T-helper 2 cell treated with Interferon-gamma antibody and Interleukin-4, amounts not matched to agents 5 μg/mL and 100 μg/mL, for 36 hours (primary cell): ENCODE data around the gene KCNAB1.

Experiments
- DNase-seq: peaks from one replicate; pipeline ENCODE4 v3.0.0; 2021; ENCODE audit warnings: low spot score
- H3K27ac Mint-ChIP-seq: one replicate; pipeline ENCODE4 v1.8.0; 2021; ENCODE audit warnings: mild to moderate bottlenecking, mixed read lengths
- H3K27me3 Mint-ChIP-seq: one replicate; pipeline ENCODE4 v1.8.0; 2021; ENCODE audit warnings: low read depth, mixed read lengths
- H3K36me3 Mint-ChIP-seq: one replicate; pipeline ENCODE4 v1.8.0; 2021; ENCODE audit warnings: low read depth, mixed read lengths
- H3K4me1 Mint-ChIP-seq: one replicate; pipeline ENCODE4 v1.8.0; 2021; ENCODE audit warnings: low read depth, mixed read lengths
- H3K4me3 Mint-ChIP-seq: one replicate; pipeline ENCODE4 v1.8.0; 2022; ENCODE audit warnings: mild to moderate bottlenecking, moderate library complexity, mixed read lengths
- H3K9me3 Mint-ChIP-seq: one replicate; pipeline ENCODE4 v1.8.0; 2021; ENCODE audit warnings: mixed read lengths

Gene KCNAB1

GRCh38 chr3:156299569-156299968 is 179.2 kb downstream of the KCNAB1 start:
- H3K27ac Mint-ChIP-seq, result no peak overlapping the region
- H3K4me1 Mint-ChIP-seq, result no peaks in the 10 kb centered on the region
- H3K4me3 Mint-ChIP-seq, result no peak overlapping the region

DNA sequence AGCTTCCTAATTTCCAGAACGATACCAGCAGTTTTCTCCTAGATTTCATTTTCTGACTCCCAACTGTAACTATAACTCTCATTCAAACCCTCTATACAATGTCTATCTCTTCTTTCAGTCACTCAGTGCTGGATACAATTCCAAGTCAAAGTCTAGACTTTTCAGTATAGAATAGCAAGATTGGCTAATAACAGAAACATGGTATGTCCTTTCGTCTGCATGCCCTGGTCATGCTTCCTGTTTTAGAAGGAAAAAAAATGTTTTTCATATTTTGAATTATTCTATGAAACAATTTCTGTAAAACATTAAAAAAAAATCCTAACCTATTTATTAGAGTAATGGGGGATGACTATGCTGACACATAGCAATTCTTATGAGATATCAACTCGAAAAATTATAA is 180.0 kb downstream of the KCNAB1 start:
- Mint-ChIP-seq H3K9me3 (no peaks in the 10 kb centered on the region), H3K27ac (no peak overlapping the region)

More at GRCh38 chr3:156299569-156299968, 179.2 kb downstream of the KCNAB1 start:
- peaks cover 16% of the 10 kb centered on the region for H3K27me3 Mint-ChIP-seq
- H3K36me3 Mint-ChIP-seq, result no peaks in the 10 kb centered on the region
- H3K9me3 Mint-ChIP-seq, result no peaks in the 10 kb centered on the region
- no peak for DNase-seq

GRCh38 chr3:156300929-156301840 is 180.8 kb downstream of the KCNAB1 start:
- Mint-ChIP-seq H3K27me3 (peaks cover 6% of the 10 kb centered on the region), H3K27ac (no peak overlapping the region), H3K4me1 (no peaks in the 10 kb centered on the region), H3K9me3 (no peaks in the 10 kb centered on the region), H3K4me3 (no peak overlapping the region), H3K36me3 (no peaks in the 10 kb centered on the region)
- no peak for DNase-seq

More for the DNA sequence above, 180.0 kb downstream of the KCNAB1 start:
- Mint-ChIP-seq H3K4me1 (no peaks in the 10 kb centered on the region), H3K4me3 (no peak overlapping the region), H3K36me3 (no peaks in the 10 kb centered on the region), H3K27me3 (peaks cover 9% of the 10 kb centered on the region)
- DNase-seq, result no peak

- no peak overlapping the region for H3K4me3 Mint-ChIP-seq
These were observed 182.8 kb downstream of the KCNAB1 start for GRCh38 chr3:156303001-156303707.

GRCh38 chr3:156304406-156304805 is 184.0 kb downstream of the KCNAB1 start:
- no peaks in the 10 kb centered on the region for H3K9me3 Mint-ChIP-seq
- no peak for DNase-seq
- H3K36me3 Mint-ChIP-seq, result no peaks in the 10 kb centered on the region
- H3K27me3 Mint-ChIP-seq, result peaks cover 12% of the 10 kb centered on the region
- no peak overlapping the region for H3K4me3 Mint-ChIP-seq
- H3K4me1 Mint-ChIP-seq, result no peaks in the 10 kb centered on the region
- H3K27ac Mint-ChIP-seq, result no peak overlapping the region

More at GRCh38 chr3:156303001-156303707, 182.8 kb downstream of the KCNAB1 start:
- H3K9me3 Mint-ChIP-seq, result no peaks in the 10 kb centered on the region
- no peak for DNase-seq
- no peak overlapping the region for H3K27ac Mint-ChIP-seq
- peaks cover 9% of the 10 kb centered on the region for H3K27me3 Mint-ChIP-seq
- no peaks in the 10 kb centered on the region for H3K4me1 Mint-ChIP-seq
- no peaks in the 10 kb centered on the region for H3K36me3 Mint-ChIP-seq

- Mint-ChIP-seq H3K27me3 (peaks cover 9% of the 10 kb centered on the region), H3K4me3 (no peak overlapping the region), H3K4me1 (no peaks in the 10 kb centered on the region), H3K36me3 (no peaks in the 10 kb centered on the region), H3K27ac (no peak overlapping the region), H3K9me3 (no peaks in the 10 kb centered on the region)
- no peak for DNase-seq
These were observed 185.3 kb downstream of the KCNAB1 start for GRCh38 chr3:156305672-156306071.

GRCh38 chr3:156307704-156308103 is 187.3 kb downstream of the KCNAB1 start:
- Mint-ChIP-seq H3K4me1 (no peaks in the 10 kb centered on the region), H3K4me3 (no peak overlapping the region), H3K27me3 (peaks cover 6% of the 10 kb centered on the region), H3K36me3 (no peaks in the 10 kb centered on the region), H3K27ac (no peak overlapping the region), H3K9me3 (no peaks in the 10 kb centered on the region)
- no peak for DNase-seq

DNA sequence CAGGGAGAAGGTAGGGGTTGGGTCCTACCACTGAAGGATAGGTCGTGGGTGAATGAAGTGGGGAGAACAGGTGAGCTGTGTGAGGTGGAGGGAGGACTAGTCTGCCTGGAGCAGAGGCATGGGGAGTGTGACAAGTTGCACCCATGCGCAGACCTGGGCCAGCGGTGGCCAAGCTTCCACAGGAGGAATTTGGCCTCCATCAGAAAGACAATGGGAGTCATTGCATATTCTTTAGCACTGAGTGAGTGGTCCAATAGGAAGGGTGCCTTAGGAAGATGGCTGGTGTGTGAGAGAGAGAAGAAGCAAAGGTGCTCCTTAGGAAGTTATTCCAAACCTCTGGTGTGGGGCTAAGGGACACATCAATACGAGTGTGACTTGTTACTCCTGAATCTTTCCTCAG is 191.1 kb downstream of the KCNAB1 start:
- Mint-ChIP-seq H3K4me3 (no peak overlapping the region), H3K4me1 (no peaks in the 10 kb centered on the region), H3K27me3 (peaks cover 11% of the 10 kb centered on the region), H3K36me3 (no peaks in the 10 kb centered on the region), H3K27ac (no peak overlapping the region), H3K9me3 (no peaks in the 10 kb centered on the region)
- DNase-seq, result no peak

GRCh38 chr3:156311930-156312329 is 191.6 kb downstream of the KCNAB1 start:
- H3K9me3 Mint-ChIP-seq, result no peaks in the 10 kb centered on the region
- DNase-seq, result no peak
- peaks cover 11% of the 10 kb centered on the region for H3K27me3 Mint-ChIP-seq
- H3K4me1 Mint-ChIP-seq, result no peaks in the 10 kb centered on the region
- no peaks in the 10 kb centered on the region for H3K36me3 Mint-ChIP-seq
- no peak overlapping the region for H3K4me3 Mint-ChIP-seq
- no peak overlapping the region for H3K27ac Mint-ChIP-seq

- H3K27me3 Mint-ChIP-seq, result peaks cover 13% of the 10 kb centered on the region
- H3K9me3 Mint-ChIP-seq, result no peaks in the 10 kb centered on the region
- no peaks in the 10 kb centered on the region for H3K4me1 Mint-ChIP-seq
- DNase-seq, result no peak
- no peak overlapping the region for H3K4me3 Mint-ChIP-seq
- no peak overlapping the region for H3K27ac Mint-ChIP-seq
- H3K36me3 Mint-ChIP-seq, result no peaks in the 10 kb centered on the region
These were observed 195.7 kb downstream of the KCNAB1 start for GRCh38 chr3:156316076-156316475.

- Mint-ChIP-seq H3K27ac (no peak overlapping the region), H3K27me3 (peaks cover 13% of the 10 kb centered on the region), H3K36me3 (no peaks in the 10 kb centered on the region), H3K9me3 (no peaks in the 10 kb centered on the region), H3K4me3 (no peak overlapping the region), H3K4me1 (no peaks in the 10 kb centered on the region)
- no peak for DNase-seq
These were observed 197.2 kb downstream of the KCNAB1 start for GRCh38 chr3:156317462-156318074.

GRCh38 chr3:156321945-156322344 is 201.6 kb downstream of the KCNAB1 start:
- DNase-seq, result no peak
- H3K27ac Mint-ChIP-seq, result no peak overlapping the region
- H3K27me3 Mint-ChIP-seq, result peaks cover 7% of the 10 kb centered on the region
- H3K4me1 Mint-ChIP-seq, result no peaks in the 10 kb centered on the region
- H3K9me3 Mint-ChIP-seq, result no peaks in the 10 kb centered on the region
- H3K4me3 Mint-ChIP-seq, result no peak overlapping the region
- no peaks in the 10 kb centered on the region for H3K36me3 Mint-ChIP-seq

DNA sequence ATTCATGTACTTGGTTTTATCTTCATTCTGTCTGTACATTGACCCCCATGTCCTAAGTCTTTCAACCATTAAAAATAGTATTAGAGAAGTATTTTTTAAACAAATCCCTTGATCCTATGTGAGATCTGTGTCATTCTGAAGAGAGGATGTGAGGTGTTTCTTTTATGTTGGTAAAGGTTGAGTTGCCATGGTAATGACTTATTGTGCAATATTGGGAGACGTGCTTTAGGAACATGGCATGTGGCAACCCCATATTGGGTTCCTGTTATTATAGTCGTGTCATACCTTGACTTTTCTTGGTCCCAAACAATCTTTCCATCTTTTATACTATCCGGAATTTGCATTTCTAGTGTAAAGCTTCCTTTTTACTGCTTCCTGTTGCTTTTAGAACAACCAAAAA is 203.1 kb downstream of the KCNAB1 start:
- Mint-ChIP-seq H3K4me1 (no peaks in the 10 kb centered on the region), H3K4me3 (no peak overlapping the region), H3K36me3 (no peaks in the 10 kb centered on the region), H3K9me3 (no peaks in the 10 kb centered on the region), H3K27ac (no peak overlapping the region), H3K27me3 (peaks cover 5% of the 10 kb centered on the region)
- no peak for DNase-seq

- H3K4me1 Mint-ChIP-seq, result no peaks in the 10 kb centered on the region
- peaks cover 2% of the 10 kb centered on the region for H3K27me3 Mint-ChIP-seq
- H3K9me3 Mint-ChIP-seq, result no peaks in the 10 kb centered on the region
- H3K4me3 Mint-ChIP-seq, result no peak overlapping the region
- H3K36me3 Mint-ChIP-seq, result no peaks in the 10 kb centered on the region
- no peak for DNase-seq
- no peak overlapping the region for H3K27ac Mint-ChIP-seq
These were observed 210.0 kb downstream of the KCNAB1 start for GRCh38 chr3:156330415-156330814.
